ENCODE data around the gene SYT6. TPM values are rescaled to one million over a fixed set of nuclear protein-coding genes. Genes with fewer than 3 reads are reported as not detected.

SYT6 gene
- not detected in 2 replicates for total RNA-seq (2021)
- Bru-seq, nascent RNA = percentile 8 among the genes with signal in this experiment
- percentile 1 among the genes with signal in this experiment for BruChase-seq, experiment 1, labeled RNA remaining after a 2-hour chase
- BruChase-seq, experiment 2, labeled RNA remaining after a 6-hour chase = percentile 3 among the genes with signal in this experiment
- long read RNA-seq = 0 reads

DNA sequence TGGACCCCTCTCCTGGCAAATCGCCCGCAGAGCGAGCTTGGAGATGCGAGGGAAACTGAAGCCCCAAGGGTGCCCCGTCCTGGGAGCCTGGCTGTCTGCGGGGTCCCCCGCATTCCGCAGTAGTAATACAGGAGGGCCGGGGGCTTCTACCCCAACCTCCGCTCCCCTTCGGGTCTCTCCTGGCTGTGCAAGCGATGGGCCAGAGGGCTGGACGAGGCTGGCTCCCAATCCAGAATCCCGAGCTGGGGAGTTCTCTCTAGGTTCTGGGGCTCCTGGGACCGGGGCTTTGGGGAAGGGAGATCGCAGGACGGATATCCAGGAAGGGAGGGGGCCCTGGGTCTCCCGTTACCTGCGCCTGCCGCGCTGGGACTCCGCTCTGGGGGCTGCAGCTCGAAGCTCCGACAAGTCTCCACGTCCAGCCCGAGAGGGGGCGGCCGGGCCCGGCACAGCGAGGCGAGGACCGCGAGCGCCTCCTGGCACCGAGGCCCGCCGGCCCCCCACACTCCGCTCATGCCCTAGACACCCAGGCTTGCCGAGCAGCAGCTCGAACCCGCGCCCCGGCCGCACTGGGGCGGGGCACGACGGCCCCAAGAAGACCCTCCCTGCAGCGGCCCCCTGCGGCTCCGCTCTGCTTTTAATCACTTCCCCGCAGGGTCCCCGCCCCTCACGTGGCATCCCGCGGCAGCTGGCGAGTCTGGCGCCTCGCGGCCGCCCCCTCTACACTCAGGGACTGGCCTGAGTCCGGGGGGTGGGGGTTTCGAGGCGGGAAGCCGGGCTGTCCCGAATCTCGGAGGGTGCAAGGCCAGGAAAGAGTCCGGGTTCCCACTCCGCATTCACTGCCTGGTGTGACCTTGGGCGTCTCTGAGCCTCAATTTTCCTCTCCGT, at the start of gene SYT6:
Gene SYT6 (minus strand): TSS at position 609 of the 885 bp plus-strand sequence. CDS start 97 bp downstream, at position 512.
- intact Hi-C loops (cut with micrococcal nuclease; ENCODE audit: unreplicated experiment) = no loop called here
- no peak within 1 kb of the TSS for H3K4me2 ChIP-seq

GRCh38 chr1:114201486-114201885, 47.8 kb upstream of the SYT6 start:
- no TSS peak for BruUV-seq (replicated peaks)
- DNase-seq = no peak
- Histone ChIP-seq H3K36me3 (ENCODE audit: low read depth) (no peaks in the 10 kb centered on the region), H3K4me2 (no peak overlapping the region), H3K4me3 (no peak overlapping the region), H3K9me2 (ENCODE audit: insufficient read depth) (no peaks in the 10 kb centered on the region), H3K9me3 (ENCODE audit: insufficient read depth, low read depth) (no peaks in the 10 kb centered on the region), H3F3A (ENCODE audit: insufficient read depth, low read depth) (no peaks in the 10 kb centered on the region), H3K4me1 (replicated peaks; ENCODE audit: insufficient read depth) (no peaks in the 10 kb centered on the region), H3K27me3 (ENCODE audit: insufficient read depth, low read depth) (no peaks in the 10 kb centered on the region), H3K27ac (no peak overlapping the region), H4K20me1 (ENCODE audit: insufficient read depth) (no peaks in the 10 kb centered on the region), H2AFZ (no peak overlapping the region), H3K79me2 (ENCODE audit: low read depth) (no peaks in the 10 kb centered on the region)
- POLR2A ChIA-PET (ENCODE audit: unreplicated experiment) = no interaction called here
- CTCF ChIA-PET = no interaction called here
- TF ChIP-seq EZH2 (IDR thresholded peaks at IDR 0.05; ENCODE audit: low read depth) (no peak), CTCF (conservative IDR thresholded peaks at IDR 0.05) (no peak)
- intact Hi-C loops (cut with micrococcal nuclease; ENCODE audit: unreplicated experiment) = no loop called here

More for the DNA sequence above, at the start of gene SYT6:
- Histone ChIP-seq H3K9me3 (ENCODE audit: insufficient read depth, low read depth) (no peaks in the 10 kb centered on the region), H3K79me2 (ENCODE audit: low read depth) (no peaks in the 10 kb centered on the region), H3K9me2 (ENCODE audit: insufficient read depth) (no peaks in the 10 kb centered on the region), H3K4me1 (replicated peaks; ENCODE audit: insufficient read depth) (no peaks in the 10 kb centered on the region), H3K4me3 (no peak within 1 kb of the TSS), H3K27me3 (ENCODE audit: insufficient read depth, low read depth) (0 out of 2 replicates have a peak, but pooled peaks cover 4% of the 10 kb centered on the region), H4K20me1 (ENCODE audit: insufficient read depth) (no peaks in the 10 kb centered on the region), H2AFZ (no peak within 1 kb of the TSS), H3K36me3 (ENCODE audit: low read depth) (no peaks in the 10 kb centered on the region), H3K27ac (no peak within 1 kb of the TSS), H3F3A (ENCODE audit: insufficient read depth, low read depth) (no peaks in the 10 kb centered on the region)
- TF ChIP-seq EZH2 (IDR thresholded peaks at IDR 0.05; ENCODE audit: low read depth) (no peak), CTCF (conservative IDR thresholded peaks at IDR 0.05) (no peak)
- no TSS peak for BruUV-seq (replicated peaks)
- ChIA-PET CTCF (no interaction called here), POLR2A (ENCODE audit: unreplicated experiment) (no interaction called here)
- DNase-seq = no peak

- H3K9me3 ChIP-seq (ENCODE audit: insufficient read depth, low read depth) = no peaks in the 10 kb centered on the region
- no peaks in the 10 kb centered on the region for H3K36me3 ChIP-seq (ENCODE audit: low read depth)
- no peaks in the 10 kb centered on the region for H3K4me1 ChIP-seq (replicated peaks; ENCODE audit: insufficient read depth)
- no TSS peak for BruUV-seq (replicated peaks)
- H3K27me3 ChIP-seq (ENCODE audit: insufficient read depth, low read depth) = no peaks in the 10 kb centered on the region
- H3K79me2 ChIP-seq (ENCODE audit: low read depth) = no peaks in the 10 kb centered on the region
- H3K27ac ChIP-seq = no peak overlapping the region
- intact Hi-C loops (cut with micrococcal nuclease; ENCODE audit: unreplicated experiment) = no loop called here
- POLR2A ChIA-PET (ENCODE audit: unreplicated experiment) = no interaction called here
- no peaks in the 10 kb centered on the region for H3F3A ChIP-seq (ENCODE audit: insufficient read depth, low read depth)
- H3K4me3 ChIP-seq = no peak overlapping the region
- no peak for DNase-seq
- no peak overlapping the region for H2AFZ ChIP-seq
- no peaks in the 10 kb centered on the region for H4K20me1 ChIP-seq (ENCODE audit: insufficient read depth)
- no peaks in the 10 kb centered on the region for H3K9me2 ChIP-seq (ENCODE audit: insufficient read depth)
- no peak overlapping the region for H3K4me2 ChIP-seq
- CTCF ChIA-PET = no interaction called here
- TF ChIP-seq EZH2 (IDR thresholded peaks at IDR 0.05; ENCODE audit: low read depth) (no peak), CTCF (conservative IDR thresholded peaks at IDR 0.05) (no peak)
Observed at GRCh38 chr1:114199017-114199594, 45.4 kb upstream of the SYT6 start.
